SH-SY5Y (cell line): ENCODE data around the gene PLEKHA7.

Experiments used
- GATA2 ChIP-seq: IDR thresholded peaks from 2 replicates; pipeline ENCODE4 v1.6.1; 2011; ENCODE audit warnings: mild to moderate bottlenecking, low read depth, low read length
- GATA3 ChIP-seq: IDR thresholded peaks from 2 replicates; pipeline ENCODE4 v1.6.1; 2011; ENCODE audit warnings: low read depth, mild to moderate bottlenecking, low read length, moderate library complexity

- TF ChIP-seq GATA2 (no peak), GATA3 (no peak)
Observed at GRCh38 chr11:16854979-16855378, 159.2 kb downstream of the PLEKHA7 start.
